ENCODE measurements around the gene AOX1. TPM values are rescaled to one million over a fixed set of nuclear protein-coding genes. Genes with fewer than 3 reads are reported as not detected.

The AOX1 gene
- total and polyA plus RNA-seq, 2 of the 8 experiments (the other 6 are each of a cell fraction or from before 2014, with no cell fraction given) = 5.6 to 8.3 TPM

DNA sequence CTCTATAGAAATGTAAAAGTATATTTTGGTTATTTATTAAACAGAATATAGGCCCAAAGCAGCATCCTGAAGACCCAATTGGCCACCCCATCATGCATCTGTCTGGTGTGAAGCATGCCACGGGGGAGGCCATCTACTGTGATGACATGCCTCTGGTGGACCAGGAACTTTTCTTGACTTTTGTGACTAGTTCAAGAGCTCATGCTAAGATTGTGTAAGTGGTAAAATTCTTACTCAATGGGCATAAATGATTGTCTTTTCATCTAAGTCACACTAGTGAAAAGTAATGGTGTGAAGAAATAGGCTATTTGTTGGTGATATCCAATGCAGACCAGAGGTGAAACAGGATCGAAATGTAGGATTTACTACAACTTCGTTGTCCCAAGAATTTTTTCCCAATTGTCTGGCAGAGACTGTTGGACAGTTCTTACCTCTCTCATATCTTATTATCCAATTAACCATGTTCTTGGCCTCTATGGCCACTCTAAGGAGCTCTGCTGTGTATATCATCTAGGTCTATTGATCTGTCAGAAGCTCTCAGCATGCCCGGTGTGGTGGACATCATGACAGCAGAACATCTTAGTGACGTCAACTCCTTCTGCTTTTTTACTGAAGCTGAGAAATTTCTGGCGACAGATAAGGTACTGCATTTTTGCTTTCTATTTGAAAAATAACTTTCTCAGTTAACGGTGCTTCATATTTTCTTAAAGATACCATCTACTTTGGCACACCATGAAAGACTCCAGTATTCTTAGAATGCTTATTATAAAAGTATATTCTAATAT is 35.0 kb downstream of the AOX1 start:
- Histone ChIP-seq H2BK120ac (replicated peaks; ENCODE audit: low read depth, low read length) (no peak overlapping the region), H3K36me3 (ENCODE audit: control insufficient read depth in 2 of 4, insufficient read depth in 4 of 4, low read length in 3 of 4) (no peaks in the 10 kb centered on the region), H3K56ac (replicated peaks; ENCODE audit: insufficient read length, low read depth, low read length) (no peak overlapping the region), H2BK5ac (ENCODE audit: low read depth, low read length) (no peak overlapping the region), H2AFZ (ENCODE audit: low read length) (no peak overlapping the region), H3K9ac (replicated peaks in 1 of 4; ENCODE audit: extremely low read depth in 1 of 4, low read depth in 3 of 4, low read length in 3 of 4) (no peak overlapping the region), H3K18ac (ENCODE audit: extremely low read depth, low read length) (no peak overlapping the region), H3K4ac (replicated peaks; ENCODE audit: insufficient read length, low read depth, low read length) (no peak overlapping the region), H4K5ac (ENCODE audit: insufficient read length, low read depth, low read length) (no peak overlapping the region), H2BK15ac (ENCODE audit: low read length) (no peak overlapping the region), H2AK5ac (ENCODE audit: low read depth, low read length) (no peak overlapping the region), H2BK20ac (ENCODE audit: low read length) (no peak overlapping the region), H3K4me1 (replicated peaks in 1 of 4; ENCODE audit: control insufficient read depth in 3 of 4, insufficient read depth in 4 of 4, low read length in 3 of 4) (peaks cover 0 to under 1% (median 0%) of the 10 kb centered on the region in 4 experiments; a peak in 1 of 7 replicates), H3K4me3 (ENCODE audit: extremely low read depth in 1 of 4, insufficient read depth in 2 of 4, low read depth in 3 of 4, low read length in 4 of 4) (no peak overlapping the region), H3K27ac (ENCODE audit: low read depth, low read length) (no peak overlapping the region), H4K8ac (ENCODE audit: extremely low read depth, insufficient read depth, low read length) (no peak overlapping the region), H3K9me3 (ENCODE audit: insufficient read depth in 2 of 2, low read depth in 1 of 2, low read length in 1 of 2) (no peaks in the 10 kb centered on the region), H4K91ac (replicated peaks; ENCODE audit: insufficient read length, low read length) (no peak overlapping the region), H4K20me1 (replicated peaks in 1 of 2; ENCODE audit: control insufficient read depth in 1 of 2, insufficient read depth in 2 of 2, low read length in 2 of 2) (no peaks in the 10 kb centered on the region), H3K27me3 (replicated peaks in 1 of 4; ENCODE audit: control insufficient read depth in 3 of 4, extremely low read depth in 1 of 4, insufficient read depth in 3 of 4, low read length in 3 of 4) (no peaks in the 10 kb centered on the region), H3K23me2 (ENCODE audit: low read depth, low read length) (no peaks in the 10 kb centered on the region), H3K14ac (ENCODE audit: insufficient read length) (no peak overlapping the region), H3K79me2 (ENCODE audit: control insufficient read depth in 1 of 2, insufficient read depth in 2 of 2, low read length in 2 of 2) (no peaks in the 10 kb centered on the region), H3K79me1 (ENCODE audit: low read depth, low read length) (no peaks in the 10 kb centered on the region), H3K4me2 (ENCODE audit: insufficient read depth in 1 of 2, low read depth in 2 of 2, low read length in 2 of 2) (no peak overlapping the region), H2BK12ac (ENCODE audit: low read depth, low read length) (no peak overlapping the region), H3K23ac (ENCODE audit: insufficient read length) (no peak overlapping the region)
- 91% methylated on average over 7 of the region's 7 CpGs; no CpG with 5 or more reads in 1 of the 2 experiments for WGBS, 2 experiments (ENCODE audit: extremely low coverage in 1 of 2, insufficient coverage in 1 of 2, insufficient read length in 1 of 2, insufficient replicate concordance in 2 of 2, low coverage in 1 of 2, low lambda C conversion rate in 2 of 2, missing lambda C conversion rate in 1 of 2)
- POLR2A ChIA-PET (ENCODE audit: partially characterized antibody) = interaction anchor here (1.1 kb wide), 1 partner anchor 28 kb away, joined by 3 read pairs; no protein-coding TSS in a partner anchor
- CTCF ChIA-PET (ENCODE audit: partially characterized antibody) = no interaction called here
- DNase-seq (ENCODE audit: low read depth in 1 of 2, low spot score in 2 of 2) = no peak
- TF ChIP-seq, protein P1, sequence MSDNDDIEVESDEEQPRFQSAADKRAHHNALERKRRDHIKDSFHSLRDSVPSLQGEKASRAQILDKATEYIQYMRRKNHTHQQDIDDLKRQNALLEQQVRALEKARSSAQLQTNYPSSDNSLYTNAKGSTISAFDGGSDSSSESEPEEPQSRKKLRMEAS (IDR thresholded peaks at IDR 0.05) = no peak
- TF ChIP-seq KDM1A (IDR thresholded peaks at IDR 0.05; ENCODE audit: borderline replicate concordance, low read length) (no peak), ATF2 (IDR thresholded peaks at IDR 0.05; ENCODE audit: low read length) (no peak), NRF1 (IDR thresholded peaks at IDR 0.05; ENCODE audit: low read depth, low read length) (no peak), MAFK (IDR thresholded peaks at IDR 0.05; ENCODE audit: low read depth, low read length) (no peak)
- FAIRE-seq = no peak
